GM23338 (cell line): ENCODE measurements around the gene MAP1LC3A. TPM values are rescaled to one million over a fixed set of nuclear protein-coding genes. Genes with fewer than 3 reads are reported as not detected.

Experiments
- ATAC-seq: fragments of 200-7000 bp; cut with Tn5 transposase; 3 replicates; pipeline ENCODE4 v1.9.1; 2020
- DNase-seq: peaks from one replicate; pipeline ENCODE4 v3.0.0-alpha.2; 2015; ENCODE audit warnings: low spot score
- H2AFZ ChIP-seq: fragments of 200-600 bp; sonication (generic); 2 replicates; pipeline ENCODE4 v1.8.0; 2016; ENCODE audit warnings: antibody characterized with exemption, mild to moderate bottlenecking, moderate library complexity
- H3F3A ChIP-seq: fragments of 200-600 bp; sonication (generic); replicated peaks from 2 replicates; pipeline ENCODE4 v1.8.0; 2017; ENCODE audit warnings: antibody characterized with exemption, mixed run types, low read depth
- H3K27ac ChIP-seq: fragments of 200-600 bp; sonication (generic); 2 replicates; pipeline ENCODE4 v1.6.1; 2016; ENCODE audit warnings: low read depth
- H3K27me3 ChIP-seq: fragments of 200-600 bp; sonication (generic); 2 replicates; pipeline ENCODE4 v1.8.0; 2016; ENCODE audit warnings: mild to moderate bottlenecking, mixed run types, moderate library complexity; ENCODE audit not compliant: insufficient read depth
- H3K36me3 ChIP-seq: fragments of 200-600 bp; sonication (generic); 2 replicates; pipeline ENCODE4 v1.8.0; 2016; ENCODE audit warnings: mild to moderate bottlenecking; ENCODE audit not compliant: insufficient read depth
- H3K4me1 ChIP-seq: fragments of 200-600 bp; sonication (generic); 2 replicates; pipeline ENCODE4 v1.8.0; 2016; ENCODE audit warnings: mild to moderate bottlenecking, moderate library complexity; ENCODE audit not compliant: insufficient read depth
- H3K4me2 ChIP-seq: fragments of 200-600 bp; sonication (generic); 2 replicates; pipeline ENCODE4 v1.7.1; 2017; ENCODE audit warnings: mixed run types
- H3K4me3 ChIP-seq: fragments of 200-600 bp; sonication (generic); 2 replicates; pipeline ENCODE4 v1.6.1; 2016; ENCODE audit warnings: mixed run types
- H3K79me2 ChIP-seq: fragments of 200-600 bp; sonication (generic); replicated peaks from 2 replicates; pipeline ENCODE4 v1.8.0; 2017; ENCODE audit warnings: mild to moderate bottlenecking; ENCODE audit not compliant: insufficient read depth
- H3K9me2 ChIP-seq: fragments of 200-600 bp; sonication (generic); 2 replicates; pipeline ENCODE4 v1.8.0; 2017; ENCODE audit not compliant: insufficient read depth
- H4K20me1 ChIP-seq: fragments of 200-600 bp; sonication (generic); replicated peaks from 2 replicates; pipeline ENCODE4 v1.8.0; 2017; ENCODE audit warnings: mild to moderate bottlenecking; ENCODE audit not compliant: insufficient read depth
- H3K27ac Mint-ChIP-seq: 2 replicates; pipeline ENCODE4 v1.8.0; 2020; ENCODE audit warnings: inconsistent platforms, mild to moderate bottlenecking, moderate library complexity, mixed read lengths
- H3K27me3 Mint-ChIP-seq: 3 replicates; pipeline ENCODE4 v1.8.0; 2022; ENCODE audit warnings: low read depth, mild to moderate bottlenecking, moderate library complexity, mixed read lengths, inconsistent platforms; ENCODE audit not compliant: insufficient read depth, poor library complexity
- H3K36me3 Mint-ChIP-seq: 3 replicates; pipeline ENCODE4 v1.8.0; 2021; ENCODE audit warnings: low read depth, mild to moderate bottlenecking, inconsistent platforms, moderate library complexity, mixed read lengths
- H3K4me1 Mint-ChIP-seq: 3 replicates; pipeline ENCODE4 v1.8.0; 2020; ENCODE audit warnings: mild to moderate bottlenecking, inconsistent platforms, mixed read lengths
- H3K4me3 Mint-ChIP-seq: 3 replicates; pipeline ENCODE4 v1.8.0; 2021; ENCODE audit warnings: moderate library complexity, mild to moderate bottlenecking, inconsistent platforms, mixed read lengths
- H3K9me3 Mint-ChIP-seq: 3 replicates; pipeline ENCODE4 v1.8.0; 2020; ENCODE audit warnings: moderate library complexity, mild to moderate bottlenecking, inconsistent platforms, mixed read lengths
- ZNF331 ChIP-seq: fragments of 250-450 bp; sonication (Bioruptor Pico); IDR thresholded peaks from 2 replicates; pipeline ENCODE4 v1.5.0; 2020; ENCODE audit warnings: low read depth, mild to moderate bottlenecking, moderate library complexity
- ZNF462 ChIP-seq: fragments of 250-450 bp; sonication (Bioruptor Pico); IDR thresholded peaks from 2 replicates; pipeline ENCODE4 v1.5.0; 2020; ENCODE audit warnings: mild to moderate bottlenecking, moderate library complexity
- polyA plus RNA-seq: library from polyadenylated mRNA; unstranded; fragments of >200 nt; fragmentation: Nextera tagmentation; extraction: Ambion mirVana; gene quantifications from 2 replicates; pipeline ENCODE4 v1.2.1, GENCODE V29; 2016
- total RNA-seq: library from RNA; depleted of rRNA; stranded (reverse); fragments of >200 nt; shearing (Covaris generic); gene quantifications from 2 replicates; pipeline ENCODE4 v1.2.3, GENCODE V29; 2014
- TF ChIP-seq, protein P1 (sequence below), 2 experiments: fragments of 200-600 bp in 1 of 2; sonication (generic) in 1 of 2; conservative IDR thresholded peaks; 2 replicates each; pipeline versions ENCODE4 v1.5.1 to v1.6.1; 2016 to 2017; ENCODE audit warnings: antibody characterized with exemption in 2 of 2, low read depth in 2 of 2, mild to moderate bottlenecking in 2 of 2, moderate library complexity in 1 of 2

The MAP1LC3A gene
- total and polyA plus RNA-seq, 2 experiments from 2014 or later, result 15.2 to 15.9 TPM

DNA sequence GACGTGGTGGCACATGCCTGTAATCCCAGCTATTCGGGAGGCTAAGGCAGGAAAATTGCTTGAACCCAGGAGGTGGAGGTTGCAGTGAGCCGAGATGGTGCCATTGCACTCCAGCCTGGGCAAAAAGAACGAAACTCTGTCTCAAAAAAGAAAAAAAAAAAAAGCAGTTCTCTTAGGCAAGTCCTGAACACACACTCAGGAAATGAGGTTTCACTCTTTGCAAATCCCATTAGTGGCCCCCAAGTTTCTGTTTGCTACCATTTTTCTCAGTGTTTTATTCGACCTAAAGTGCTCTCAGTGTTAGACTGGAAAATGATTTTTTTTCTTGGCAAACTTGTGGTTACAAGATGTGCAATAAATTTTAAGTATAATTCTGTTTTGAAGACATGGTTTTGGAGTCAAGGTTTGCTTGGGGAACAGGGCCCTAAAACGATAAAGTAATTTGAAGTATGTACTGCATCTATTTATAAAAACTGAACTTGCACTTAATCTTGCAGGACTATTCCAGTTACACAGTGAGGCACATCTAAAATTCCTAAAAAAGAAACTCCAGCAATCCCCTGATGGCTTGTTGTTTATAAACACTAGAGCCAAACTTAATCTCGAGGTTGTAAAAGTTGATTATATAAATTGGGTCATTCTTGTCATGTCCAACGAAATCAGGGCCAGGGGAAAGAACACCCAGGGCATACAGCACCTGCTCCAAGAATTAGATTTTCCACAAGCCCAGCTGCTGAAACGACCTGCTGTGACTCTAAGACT, 42.6 kb downstream of the MAP1LC3A start (continued):
- TF ChIP-seq ZNF462 (no peak), ZNF331 (no peak)

GRCh38 chr20:34604980-34605788, 46.7 kb downstream of the MAP1LC3A start:
- Histone ChIP-seq H3K4me1 (no peaks in the 10 kb centered on the region), H2AFZ (no peak overlapping the region), H3K4me2 (no peak overlapping the region), H3K27ac (0 out of 2 replicates have a peak overlapping the region, but pooled peaks have one; percentile 23), H3K79me2 (no peaks in the 10 kb centered on the region), H4K20me1 (0 out of 2 replicates have a peak, but pooled peaks cover 12% of the 10 kb centered on the region), H3F3A (no peaks in the 10 kb centered on the region), H3K4me3 (no peak overlapping the region), H3K27me3 (no peaks in the 10 kb centered on the region), H3K36me3 (no peaks in the 10 kb centered on the region), H3K9me2 (no peaks in the 10 kb centered on the region)
- H3K4me3 Mint-ChIP-seq, result no peak overlapping the region
- H3K27ac Mint-ChIP-seq, result no peak overlapping the region
- H3K4me1 Mint-ChIP-seq, result peaks cover 4% of the 10 kb centered on the region; the same call in 2 of the 3 replicates
- no peaks in the 10 kb centered on the region for H3K36me3 Mint-ChIP-seq
- H3K27me3 Mint-ChIP-seq, result peaks cover 2% of the 10 kb centered on the region
- ATAC-seq, result no peak
- TF ChIP-seq, protein P1, sequence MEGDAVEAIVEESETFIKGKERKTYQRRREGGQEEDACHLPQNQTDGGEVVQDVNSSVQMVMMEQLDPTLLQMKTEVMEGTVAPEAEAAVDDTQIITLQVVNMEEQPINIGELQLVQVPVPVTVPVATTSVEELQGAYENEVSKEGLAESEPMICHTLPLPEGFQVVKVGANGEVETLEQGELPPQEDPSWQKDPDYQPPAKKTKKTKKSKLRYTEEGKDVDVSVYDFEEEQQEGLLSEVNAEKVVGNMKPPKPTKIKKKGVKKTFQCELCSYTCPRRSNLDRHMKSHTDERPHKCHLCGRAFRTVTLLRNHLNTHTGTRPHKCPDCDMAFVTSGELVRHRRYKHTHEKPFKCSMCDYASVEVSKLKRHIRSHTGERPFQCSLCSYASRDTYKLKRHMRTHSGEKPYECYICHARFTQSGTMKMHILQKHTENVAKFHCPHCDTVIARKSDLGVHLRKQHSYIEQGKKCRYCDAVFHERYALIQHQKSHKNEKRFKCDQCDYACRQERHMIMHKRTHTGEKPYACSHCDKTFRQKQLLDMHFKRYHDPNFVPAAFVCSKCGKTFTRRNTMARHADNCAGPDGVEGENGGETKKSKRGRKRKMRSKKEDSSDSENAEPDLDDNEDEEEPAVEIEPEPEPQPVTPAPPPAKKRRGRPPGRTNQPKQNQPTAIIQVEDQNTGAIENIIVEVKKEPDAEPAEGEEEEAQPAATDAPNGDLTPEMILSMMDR (conservative IDR thresholded peaks at IDR 0.05; ENCODE audit: low read depth in 2 of 2), result no peak
- H3K9me3 Mint-ChIP-seq, result no peaks in the 10 kb centered on the region
- no peak for DNase-seq
